Measurements from ENCODE around the gene RAB7A.

DNA sequence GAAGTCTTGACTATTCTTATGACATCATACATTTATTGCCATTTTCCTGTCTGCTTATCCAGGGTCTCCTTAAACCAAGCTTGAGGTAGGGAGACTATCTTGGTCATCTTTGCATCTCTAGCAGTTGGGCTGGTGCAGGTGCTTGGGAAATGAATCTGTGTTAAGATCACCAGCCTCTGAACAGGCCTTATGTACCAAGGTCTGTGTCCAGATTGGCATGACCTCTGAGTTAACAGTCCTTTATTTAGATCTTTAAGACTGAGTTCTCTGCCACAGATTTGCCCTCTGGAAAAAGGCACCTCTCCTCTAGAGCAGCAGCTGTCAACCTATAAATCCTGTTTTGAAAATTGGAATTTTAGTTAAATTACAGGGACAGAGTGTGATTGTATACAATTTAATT, 35.4 kb downstream of the RAB7A start:
- no peak for TF ChIP-seq CEBPB (IDR thresholded peaks at IDR 0.05; ENCODE audit: low read depth, low read length)
- no peak for TF ChIP-seq CBX5 (IDR thresholded peaks at IDR 0.05; ENCODE audit: low read depth, low read length)
- TF ChIP-seq, protein P1, sequence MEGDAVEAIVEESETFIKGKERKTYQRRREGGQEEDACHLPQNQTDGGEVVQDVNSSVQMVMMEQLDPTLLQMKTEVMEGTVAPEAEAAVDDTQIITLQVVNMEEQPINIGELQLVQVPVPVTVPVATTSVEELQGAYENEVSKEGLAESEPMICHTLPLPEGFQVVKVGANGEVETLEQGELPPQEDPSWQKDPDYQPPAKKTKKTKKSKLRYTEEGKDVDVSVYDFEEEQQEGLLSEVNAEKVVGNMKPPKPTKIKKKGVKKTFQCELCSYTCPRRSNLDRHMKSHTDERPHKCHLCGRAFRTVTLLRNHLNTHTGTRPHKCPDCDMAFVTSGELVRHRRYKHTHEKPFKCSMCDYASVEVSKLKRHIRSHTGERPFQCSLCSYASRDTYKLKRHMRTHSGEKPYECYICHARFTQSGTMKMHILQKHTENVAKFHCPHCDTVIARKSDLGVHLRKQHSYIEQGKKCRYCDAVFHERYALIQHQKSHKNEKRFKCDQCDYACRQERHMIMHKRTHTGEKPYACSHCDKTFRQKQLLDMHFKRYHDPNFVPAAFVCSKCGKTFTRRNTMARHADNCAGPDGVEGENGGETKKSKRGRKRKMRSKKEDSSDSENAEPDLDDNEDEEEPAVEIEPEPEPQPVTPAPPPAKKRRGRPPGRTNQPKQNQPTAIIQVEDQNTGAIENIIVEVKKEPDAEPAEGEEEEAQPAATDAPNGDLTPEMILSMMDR (IDR thresholded peaks at IDR 0.05; ENCODE audit: control extremely low read depth in 1 of 3, insufficient read depth in 1 of 3, low read depth in 1 of 3, low read length in 3 of 3), result no peak
- TF ChIP-seq, protein P2, sequence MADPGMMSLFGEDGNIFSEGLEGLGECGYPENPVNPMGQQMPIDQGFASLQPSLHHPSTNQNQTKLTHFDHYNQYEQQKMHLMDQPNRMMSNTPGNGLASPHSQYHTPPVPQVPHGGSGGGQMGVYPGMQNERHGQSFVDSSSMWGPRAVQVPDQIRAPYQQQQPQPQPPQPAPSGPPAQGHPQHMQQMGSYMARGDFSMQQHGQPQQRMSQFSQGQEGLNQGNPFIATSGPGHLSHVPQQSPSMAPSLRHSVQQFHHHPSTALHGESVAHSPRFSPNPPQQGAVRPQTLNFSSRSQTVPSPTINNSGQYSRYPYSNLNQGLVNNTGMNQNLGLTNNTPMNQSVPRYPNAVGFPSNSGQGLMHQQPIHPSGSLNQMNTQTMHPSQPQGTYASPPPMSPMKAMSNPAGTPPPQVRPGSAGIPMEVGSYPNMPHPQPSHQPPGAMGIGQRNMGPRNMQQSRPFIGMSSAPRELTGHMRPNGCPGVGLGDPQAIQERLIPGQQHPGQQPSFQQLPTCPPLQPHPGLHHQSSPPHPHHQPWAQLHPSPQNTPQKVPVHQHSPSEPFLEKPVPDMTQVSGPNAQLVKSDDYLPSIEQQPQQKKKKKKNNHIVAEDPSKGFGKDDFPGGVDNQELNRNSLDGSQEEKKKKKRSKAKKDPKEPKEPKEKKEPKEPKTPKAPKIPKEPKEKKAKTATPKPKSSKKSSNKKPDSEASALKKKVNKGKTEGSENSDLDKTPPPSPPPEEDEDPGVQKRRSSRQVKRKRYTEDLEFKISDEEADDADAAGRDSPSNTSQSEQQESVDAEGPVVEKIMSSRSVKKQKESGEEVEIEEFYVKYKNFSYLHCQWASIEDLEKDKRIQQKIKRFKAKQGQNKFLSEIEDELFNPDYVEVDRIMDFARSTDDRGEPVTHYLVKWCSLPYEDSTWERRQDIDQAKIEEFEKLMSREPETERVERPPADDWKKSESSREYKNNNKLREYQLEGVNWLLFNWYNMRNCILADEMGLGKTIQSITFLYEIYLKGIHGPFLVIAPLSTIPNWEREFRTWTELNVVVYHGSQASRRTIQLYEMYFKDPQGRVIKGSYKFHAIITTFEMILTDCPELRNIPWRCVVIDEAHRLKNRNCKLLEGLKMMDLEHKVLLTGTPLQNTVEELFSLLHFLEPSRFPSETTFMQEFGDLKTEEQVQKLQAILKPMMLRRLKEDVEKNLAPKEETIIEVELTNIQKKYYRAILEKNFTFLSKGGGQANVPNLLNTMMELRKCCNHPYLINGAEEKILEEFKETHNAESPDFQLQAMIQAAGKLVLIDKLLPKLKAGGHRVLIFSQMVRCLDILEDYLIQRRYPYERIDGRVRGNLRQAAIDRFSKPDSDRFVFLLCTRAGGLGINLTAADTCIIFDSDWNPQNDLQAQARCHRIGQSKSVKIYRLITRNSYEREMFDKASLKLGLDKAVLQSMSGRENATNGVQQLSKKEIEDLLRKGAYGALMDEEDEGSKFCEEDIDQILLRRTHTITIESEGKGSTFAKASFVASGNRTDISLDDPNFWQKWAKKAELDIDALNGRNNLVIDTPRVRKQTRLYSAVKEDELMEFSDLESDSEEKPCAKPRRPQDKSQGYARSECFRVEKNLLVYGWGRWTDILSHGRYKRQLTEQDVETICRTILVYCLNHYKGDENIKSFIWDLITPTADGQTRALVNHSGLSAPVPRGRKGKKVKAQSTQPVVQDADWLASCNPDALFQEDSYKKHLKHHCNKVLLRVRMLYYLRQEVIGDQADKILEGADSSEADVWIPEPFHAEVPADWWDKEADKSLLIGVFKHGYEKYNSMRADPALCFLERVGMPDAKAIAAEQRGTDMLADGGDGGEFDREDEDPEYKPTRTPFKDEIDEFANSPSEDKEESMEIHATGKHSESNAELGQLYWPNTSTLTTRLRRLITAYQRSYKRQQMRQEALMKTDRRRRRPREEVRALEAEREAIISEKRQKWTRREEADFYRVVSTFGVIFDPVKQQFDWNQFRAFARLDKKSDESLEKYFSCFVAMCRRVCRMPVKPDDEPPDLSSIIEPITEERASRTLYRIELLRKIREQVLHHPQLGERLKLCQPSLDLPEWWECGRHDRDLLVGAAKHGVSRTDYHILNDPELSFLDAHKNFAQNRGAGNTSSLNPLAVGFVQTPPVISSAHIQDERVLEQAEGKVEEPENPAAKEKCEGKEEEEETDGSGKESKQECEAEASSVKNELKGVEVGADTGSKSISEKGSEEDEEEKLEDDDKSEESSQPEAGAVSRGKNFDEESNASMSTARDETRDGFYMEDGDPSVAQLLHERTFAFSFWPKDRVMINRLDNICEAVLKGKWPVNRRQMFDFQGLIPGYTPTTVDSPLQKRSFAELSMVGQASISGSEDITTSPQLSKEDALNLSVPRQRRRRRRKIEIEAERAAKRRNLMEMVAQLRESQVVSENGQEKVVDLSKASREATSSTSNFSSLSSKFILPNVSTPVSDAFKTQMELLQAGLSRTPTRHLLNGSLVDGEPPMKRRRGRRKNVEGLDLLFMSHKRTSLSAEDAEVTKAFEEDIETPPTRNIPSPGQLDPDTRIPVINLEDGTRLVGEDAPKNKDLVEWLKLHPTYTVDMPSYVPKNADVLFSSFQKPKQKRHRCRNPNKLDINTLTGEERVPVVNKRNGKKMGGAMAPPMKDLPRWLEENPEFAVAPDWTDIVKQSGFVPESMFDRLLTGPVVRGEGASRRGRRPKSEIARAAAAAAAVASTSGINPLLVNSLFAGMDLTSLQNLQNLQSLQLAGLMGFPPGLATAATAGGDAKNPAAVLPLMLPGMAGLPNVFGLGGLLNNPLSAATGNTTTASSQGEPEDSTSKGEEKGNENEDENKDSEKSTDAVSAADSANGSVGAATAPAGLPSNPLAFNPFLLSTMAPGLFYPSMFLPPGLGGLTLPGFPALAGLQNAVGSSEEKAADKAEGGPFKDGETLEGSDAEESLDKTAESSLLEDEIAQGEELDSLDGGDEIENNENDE (IDR thresholded peaks at IDR 0.05; ENCODE audit: insufficient replicate concordance, low read length), result no peak
- TF ChIP-seq, protein P3, sequence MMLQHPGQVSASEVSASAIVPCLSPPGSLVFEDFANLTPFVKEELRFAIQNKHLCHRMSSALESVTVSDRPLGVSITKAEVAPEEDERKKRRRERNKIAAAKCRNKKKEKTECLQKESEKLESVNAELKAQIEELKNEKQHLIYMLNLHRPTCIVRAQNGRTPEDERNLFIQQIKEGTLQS (IDR thresholded peaks at IDR 0.05; ENCODE audit: insufficient read depth, low read depth, low read length), result no peak

Data from H1 (cell line).